Measurements from ENCODE around the gene C1QL1.

DNA sequence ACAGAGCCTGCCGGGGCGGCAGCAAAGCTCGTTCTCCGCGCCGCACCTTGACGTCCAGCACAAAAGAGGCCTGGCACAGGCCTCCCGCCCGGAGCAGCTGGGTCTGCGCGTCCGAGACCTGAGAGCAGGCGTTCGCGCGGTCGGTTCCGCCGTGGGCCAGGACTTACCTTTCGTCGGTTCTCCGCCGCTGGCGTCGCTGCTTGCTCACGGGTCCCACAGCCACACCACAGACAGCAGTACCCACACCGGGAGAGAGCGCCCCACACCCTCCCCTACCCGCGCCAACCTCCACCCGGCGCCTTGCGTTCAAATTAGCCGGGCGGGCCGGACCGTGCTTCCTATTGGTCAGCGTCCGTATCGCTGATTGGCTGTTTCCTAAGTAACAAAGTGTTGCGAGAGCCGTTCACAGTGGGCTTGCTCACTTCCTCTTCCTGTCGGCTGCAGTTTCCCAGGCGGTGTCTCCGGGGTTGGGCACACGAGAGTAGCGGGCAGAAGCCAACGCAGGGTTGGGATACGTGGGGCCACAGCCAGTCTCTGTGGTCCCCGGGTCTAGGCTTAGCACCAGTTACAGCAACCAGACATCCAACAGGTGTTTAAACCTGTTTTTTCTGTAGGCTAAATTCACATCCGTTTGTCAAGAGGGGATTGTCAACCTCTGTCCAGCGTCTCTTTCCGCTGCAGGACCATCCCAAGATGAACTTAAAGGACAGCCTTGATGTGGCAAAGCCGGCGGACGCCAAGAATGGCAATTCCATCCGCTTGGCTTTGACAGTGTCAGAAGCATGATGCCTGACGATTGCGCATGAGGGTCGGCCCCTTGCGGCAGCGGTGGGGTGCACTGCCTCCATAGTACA is 20.4 kb downstream of the C1QL1 start, which contains the start of gene KIF18B:
- TF ChIP-seq, protein P1, sequence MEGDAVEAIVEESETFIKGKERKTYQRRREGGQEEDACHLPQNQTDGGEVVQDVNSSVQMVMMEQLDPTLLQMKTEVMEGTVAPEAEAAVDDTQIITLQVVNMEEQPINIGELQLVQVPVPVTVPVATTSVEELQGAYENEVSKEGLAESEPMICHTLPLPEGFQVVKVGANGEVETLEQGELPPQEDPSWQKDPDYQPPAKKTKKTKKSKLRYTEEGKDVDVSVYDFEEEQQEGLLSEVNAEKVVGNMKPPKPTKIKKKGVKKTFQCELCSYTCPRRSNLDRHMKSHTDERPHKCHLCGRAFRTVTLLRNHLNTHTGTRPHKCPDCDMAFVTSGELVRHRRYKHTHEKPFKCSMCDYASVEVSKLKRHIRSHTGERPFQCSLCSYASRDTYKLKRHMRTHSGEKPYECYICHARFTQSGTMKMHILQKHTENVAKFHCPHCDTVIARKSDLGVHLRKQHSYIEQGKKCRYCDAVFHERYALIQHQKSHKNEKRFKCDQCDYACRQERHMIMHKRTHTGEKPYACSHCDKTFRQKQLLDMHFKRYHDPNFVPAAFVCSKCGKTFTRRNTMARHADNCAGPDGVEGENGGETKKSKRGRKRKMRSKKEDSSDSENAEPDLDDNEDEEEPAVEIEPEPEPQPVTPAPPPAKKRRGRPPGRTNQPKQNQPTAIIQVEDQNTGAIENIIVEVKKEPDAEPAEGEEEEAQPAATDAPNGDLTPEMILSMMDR (optimal IDR thresholded peaks at IDR 0.05 in 1 of 3, IDR thresholded peaks at IDR 0.05 in 1 of 3, conservative IDR thresholded peaks at IDR 0.05 in 1 of 3; ENCODE audit: extremely low read depth in 1 of 3, insufficient read depth in 2 of 3, low read length in 3 of 3), result no peak
- no peak for TF ChIP-seq EZH2 (IDR thresholded peaks at IDR 0.05; ENCODE audit: low read length)
